Progenitor cell of endocrine pancreas (in vitro differentiated cells): ENCODE results near the gene LRRC8B. TPM values are rescaled to one million over a fixed set of nuclear protein-coding genes. Genes with fewer than 3 reads are reported as not detected.

Experiments used
- DNase-seq: peaks from one replicate; pipeline ENCODE4 v3.0.0; 2021; ENCODE audit warnings: low spot score; ENCODE audit not compliant: unreplicated experiment
- H3K27ac Mint-ChIP-seq: 2 replicates; pipeline ENCODE4 v1.8.0; 2021; ENCODE audit warnings: mild to moderate bottlenecking, moderate library complexity, mixed read lengths
- H3K27me3 Mint-ChIP-seq: 2 replicates; pipeline ENCODE4 v1.8.0; 2021; ENCODE audit warnings: mixed read lengths
- H3K36me3 Mint-ChIP-seq: 2 replicates; pipeline ENCODE4 v1.8.0; 2022; ENCODE audit warnings: mixed read lengths; ENCODE audit not compliant: insufficient read depth
- H3K4me1 Mint-ChIP-seq: 2 replicates; pipeline ENCODE4 v1.8.0; 2021; ENCODE audit warnings: low read depth, mixed read lengths
- H3K4me3 Mint-ChIP-seq: 2 replicates; pipeline ENCODE4 v1.8.0; 2021; ENCODE audit warnings: low read depth, mild to moderate bottlenecking, moderate library complexity, mixed read lengths
- H3K9me3 Mint-ChIP-seq: 2 replicates; pipeline ENCODE4 v1.8.0; 2021; ENCODE audit warnings: low read depth, mixed read lengths
- total RNA-seq: library from RNA; stranded (reverse); gene quantifications from 2 replicates; pipeline ENCODE4 v1.2.1, GENCODE V29; 2021
- TF ChIP-seq, protein P1 (sequence below): fragments of 200-600 bp; sonication (generic); IDR thresholded peaks from one replicate; pipeline ENCODE4 v1.5.0; 2021; ENCODE audit warnings: antibody characterized with exemption, mild to moderate bottlenecking; ENCODE audit not compliant: unreplicated experiment

The LRRC8B gene
- total RNA-seq, 1 donor from 2014 or later = 22.2 TPM

DNA sequence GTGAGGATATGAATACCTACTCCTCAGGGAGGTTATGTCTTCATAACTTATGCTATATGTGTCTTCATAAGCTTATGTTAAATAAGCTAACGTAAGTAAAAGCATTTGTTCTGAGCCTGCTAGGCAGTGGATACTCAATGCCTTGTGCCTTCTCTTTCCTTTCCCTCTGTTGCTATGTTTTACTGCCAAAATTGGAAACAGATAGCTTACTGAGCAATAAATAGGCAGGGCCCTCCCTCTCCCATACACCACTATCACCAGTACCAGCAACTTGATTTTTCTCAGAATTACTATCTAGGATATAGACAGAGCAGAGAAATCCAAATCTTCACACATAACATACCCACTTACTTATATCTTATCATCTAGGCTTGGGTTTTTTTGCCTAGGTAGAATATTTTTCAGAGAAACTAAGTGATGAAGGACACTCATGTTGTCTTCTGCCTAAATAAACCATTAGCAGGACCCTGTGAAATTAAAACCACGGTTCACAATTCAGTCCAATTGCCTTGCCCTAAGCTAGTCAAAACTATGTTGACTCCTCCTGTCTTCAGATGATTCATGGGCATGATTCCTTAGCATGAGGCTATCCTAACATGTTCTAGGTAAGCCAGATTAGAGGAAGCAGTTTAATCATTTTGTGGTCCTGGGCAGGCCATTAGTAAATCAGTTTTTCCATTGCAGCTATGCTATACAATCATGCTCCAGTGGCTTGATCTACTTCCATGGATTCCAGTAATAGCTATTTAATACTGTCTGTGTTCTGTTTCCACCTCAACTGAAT, 92.4 kb downstream of the LRRC8B start:
- no peak for DNase-seq
- H3K4me1 Mint-ChIP-seq = no peaks in the 10 kb centered on the region
- no peaks in the 10 kb centered on the region for H3K27me3 Mint-ChIP-seq
- H3K4me3 Mint-ChIP-seq = no peak overlapping the region
- H3K9me3 Mint-ChIP-seq = peaks cover 8% of the 10 kb centered on the region
- peaks cover 9% of the 10 kb centered on the region for H3K36me3 Mint-ChIP-seq
- no peak overlapping the region for H3K27ac Mint-ChIP-seq
- TF ChIP-seq, protein P1, sequence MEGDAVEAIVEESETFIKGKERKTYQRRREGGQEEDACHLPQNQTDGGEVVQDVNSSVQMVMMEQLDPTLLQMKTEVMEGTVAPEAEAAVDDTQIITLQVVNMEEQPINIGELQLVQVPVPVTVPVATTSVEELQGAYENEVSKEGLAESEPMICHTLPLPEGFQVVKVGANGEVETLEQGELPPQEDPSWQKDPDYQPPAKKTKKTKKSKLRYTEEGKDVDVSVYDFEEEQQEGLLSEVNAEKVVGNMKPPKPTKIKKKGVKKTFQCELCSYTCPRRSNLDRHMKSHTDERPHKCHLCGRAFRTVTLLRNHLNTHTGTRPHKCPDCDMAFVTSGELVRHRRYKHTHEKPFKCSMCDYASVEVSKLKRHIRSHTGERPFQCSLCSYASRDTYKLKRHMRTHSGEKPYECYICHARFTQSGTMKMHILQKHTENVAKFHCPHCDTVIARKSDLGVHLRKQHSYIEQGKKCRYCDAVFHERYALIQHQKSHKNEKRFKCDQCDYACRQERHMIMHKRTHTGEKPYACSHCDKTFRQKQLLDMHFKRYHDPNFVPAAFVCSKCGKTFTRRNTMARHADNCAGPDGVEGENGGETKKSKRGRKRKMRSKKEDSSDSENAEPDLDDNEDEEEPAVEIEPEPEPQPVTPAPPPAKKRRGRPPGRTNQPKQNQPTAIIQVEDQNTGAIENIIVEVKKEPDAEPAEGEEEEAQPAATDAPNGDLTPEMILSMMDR = no peak

DNA sequence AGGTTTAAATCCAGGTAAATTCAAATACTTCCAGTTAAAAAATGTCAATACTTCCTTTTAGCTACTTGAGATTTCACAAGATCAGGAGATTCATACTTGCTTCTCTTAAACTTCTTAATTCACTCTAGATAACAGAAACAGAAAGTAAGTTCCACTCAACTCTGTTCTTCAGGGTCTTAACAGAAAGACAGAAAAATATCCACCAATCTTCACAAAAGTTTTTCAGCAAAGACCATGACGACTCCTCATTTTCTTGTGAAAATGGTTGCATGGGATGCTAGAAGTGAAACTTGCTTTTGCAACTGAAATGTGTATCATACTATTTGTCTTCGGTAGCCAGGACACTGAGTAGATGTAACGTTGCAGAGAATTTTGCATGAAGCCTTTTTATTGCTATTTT, 96.0 kb downstream of the LRRC8B start:
- H3K27ac Mint-ChIP-seq = no peak overlapping the region
- DNase-seq = no peak
- H3K4me1 Mint-ChIP-seq = no peaks in the 10 kb centered on the region
- peaks cover 9% of the 10 kb centered on the region for H3K36me3 Mint-ChIP-seq
- peaks cover 8% of the 10 kb centered on the region for H3K9me3 Mint-ChIP-seq
- no peak overlapping the region for H3K4me3 Mint-ChIP-seq
- TF ChIP-seq, protein P1 = no peak
- no peaks in the 10 kb centered on the region for H3K27me3 Mint-ChIP-seq

DNA sequence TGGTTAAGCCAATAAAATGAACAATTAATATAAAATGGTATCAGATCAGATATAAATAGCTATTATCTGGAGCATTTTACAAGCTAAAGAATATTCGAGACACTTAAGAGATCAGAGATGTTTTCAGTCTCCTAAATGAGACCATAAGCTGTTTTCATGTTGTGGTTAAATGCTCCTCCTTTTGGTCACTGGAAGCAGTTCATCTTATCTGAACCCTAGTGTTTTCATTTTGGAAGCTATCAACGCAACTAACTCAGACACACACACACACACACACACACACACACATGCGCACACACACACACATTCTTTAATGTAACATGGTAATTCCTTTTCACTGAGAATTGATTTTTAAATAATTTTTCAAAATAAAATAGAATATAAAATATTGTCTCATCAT, 98.3 kb downstream of the LRRC8B start:
- Mint-ChIP-seq H3K4me3 (no peak overlapping the region), H3K36me3 (peaks cover 5% of the 10 kb centered on the region), H3K27ac (no peak overlapping the region), H3K4me1 (peaks cover 10% of the 10 kb centered on the region), H3K27me3 (no peaks in the 10 kb centered on the region), H3K9me3 (peaks cover 5% of the 10 kb centered on the region)
- TF ChIP-seq, protein P1 = no peak
- DNase-seq = no peak

DNA sequence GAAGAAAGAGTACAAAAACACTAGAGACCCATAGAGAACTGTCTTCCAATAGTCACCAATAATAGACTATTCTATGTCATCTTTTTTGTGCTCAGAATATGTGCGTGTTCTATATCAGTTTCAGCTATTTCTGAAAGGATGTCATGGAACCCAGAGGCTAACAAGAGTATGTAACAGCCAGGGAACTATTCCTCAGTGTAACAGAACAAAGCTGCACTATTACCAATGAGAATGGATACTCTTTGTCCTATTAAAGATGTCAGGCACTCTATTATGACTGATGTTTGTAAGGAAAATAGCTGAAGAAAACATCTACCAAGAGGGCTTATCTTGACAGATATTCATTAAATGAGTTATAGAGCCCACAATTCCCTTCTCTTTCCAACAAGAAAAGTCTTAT, 99.7 kb downstream of the LRRC8B start:
- H3K27ac Mint-ChIP-seq = no peak overlapping the region
- peaks cover 2% of the 10 kb centered on the region for H3K36me3 Mint-ChIP-seq

DNA sequence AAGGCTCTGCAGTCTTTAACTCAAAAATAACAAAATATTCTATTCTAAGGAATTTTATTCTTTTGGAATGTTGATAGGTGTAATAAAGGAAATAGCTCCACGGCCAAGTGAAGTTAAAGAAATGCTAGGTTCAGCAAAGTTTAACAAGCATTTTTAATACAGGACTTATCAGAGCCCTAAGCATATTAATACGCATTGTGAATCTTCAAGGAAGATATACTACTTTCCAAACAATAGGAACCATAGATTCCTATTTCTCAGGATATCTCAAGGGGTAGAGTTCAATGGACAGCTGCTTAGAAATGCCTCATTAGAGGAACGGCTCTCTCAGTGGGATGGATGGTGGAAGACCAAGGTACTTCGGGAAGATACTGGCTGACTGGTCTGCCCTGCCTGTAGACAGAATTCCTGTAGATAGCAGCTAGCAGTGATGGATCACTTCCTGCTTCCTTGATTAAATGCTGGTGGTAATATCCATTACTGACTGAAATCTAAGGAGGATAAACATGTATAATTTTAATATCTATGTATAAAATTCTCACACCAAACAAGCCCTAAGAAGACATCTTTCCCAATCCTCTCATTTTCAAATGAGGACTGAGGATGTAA, 100.2 kb downstream of the LRRC8B start:
- DNase-seq = no peak

More for the DNA sequence above, 99.7 kb downstream of the LRRC8B start:
- no peaks in the 10 kb centered on the region for H3K9me3 Mint-ChIP-seq
- no peak overlapping the region for H3K4me3 Mint-ChIP-seq
- no peaks in the 10 kb centered on the region for H3K27me3 Mint-ChIP-seq
- TF ChIP-seq, protein P1 = no peak
- DNase-seq = no peak
- H3K4me1 Mint-ChIP-seq = peaks cover 10% of the 10 kb centered on the region

More for the DNA sequence above, 100.2 kb downstream of the LRRC8B start:
- H3K27ac Mint-ChIP-seq = no peak overlapping the region
- H3K4me3 Mint-ChIP-seq = no peak overlapping the region
- H3K27me3 Mint-ChIP-seq = no peaks in the 10 kb centered on the region
- H3K4me1 Mint-ChIP-seq = peaks cover 10% of the 10 kb centered on the region
- peaks cover 2% of the 10 kb centered on the region for H3K36me3 Mint-ChIP-seq
- no peaks in the 10 kb centered on the region for H3K9me3 Mint-ChIP-seq
- TF ChIP-seq, protein P1 = no peak
